Measurements from ENCODE around the gene PSMB3. TPM values are rescaled to one million over a fixed set of nuclear protein-coding genes. Genes with fewer than 3 reads are reported as not detected.

PSMB3 gene
- total RNA-seq, 6 experiments from 2014 or later = 85.2 to 183 (median 120) TPM

DNA sequence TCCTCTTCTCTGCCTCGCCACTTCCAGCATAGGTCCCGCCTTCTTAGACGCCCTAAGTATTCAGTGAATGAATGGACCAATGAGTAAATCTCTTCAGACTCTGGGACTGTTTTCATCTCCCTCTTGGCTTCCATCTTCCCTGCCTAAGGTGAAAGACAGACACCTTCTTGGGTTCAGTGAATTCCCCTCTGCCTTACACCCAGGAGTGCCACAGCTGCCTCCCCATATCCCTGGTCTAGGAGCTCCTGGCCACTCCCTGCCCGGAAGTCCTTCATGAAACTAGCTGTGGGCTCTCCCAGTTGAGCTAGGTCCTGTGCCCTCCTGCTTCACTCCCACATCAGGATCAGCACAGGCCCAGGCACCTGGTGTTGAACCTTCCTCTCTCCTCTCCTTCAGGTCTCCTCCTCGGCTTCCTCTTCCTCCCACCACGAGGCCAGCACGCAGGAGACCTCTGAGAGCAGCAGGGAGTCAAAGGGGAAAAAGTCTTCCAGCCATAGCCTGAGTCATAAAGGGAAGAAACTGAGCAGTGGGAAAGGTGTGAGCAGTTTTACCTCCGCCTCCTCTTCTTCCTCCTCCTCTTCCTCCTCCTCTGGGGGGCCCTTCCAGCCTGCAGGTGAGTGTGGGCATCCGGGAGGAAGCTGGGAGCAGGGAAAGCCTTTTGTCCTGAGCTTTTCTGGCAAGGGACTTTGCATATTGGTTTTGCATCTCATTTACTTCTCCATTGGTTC is 37.2 kb upstream of the PSMB3 start:
- Histone ChIP-seq H3K9me3 (no peaks in the 10 kb centered on the region), H3K4me1 (no peaks in the 10 kb centered on the region), H3K4me3 (no peak overlapping the region), H3K36me3 (peaks cover 0 to 9% (median 2%) of the 10 kb centered on the region in 4 donors), H3K27ac (no peak overlapping the region), H3K27me3 (no peaks in the 10 kb centered on the region)
- no peak for TF ChIP-seq POLR2A (IDR thresholded peaks at IDR 0.05)
- TF ChIP-seq, protein P1, sequence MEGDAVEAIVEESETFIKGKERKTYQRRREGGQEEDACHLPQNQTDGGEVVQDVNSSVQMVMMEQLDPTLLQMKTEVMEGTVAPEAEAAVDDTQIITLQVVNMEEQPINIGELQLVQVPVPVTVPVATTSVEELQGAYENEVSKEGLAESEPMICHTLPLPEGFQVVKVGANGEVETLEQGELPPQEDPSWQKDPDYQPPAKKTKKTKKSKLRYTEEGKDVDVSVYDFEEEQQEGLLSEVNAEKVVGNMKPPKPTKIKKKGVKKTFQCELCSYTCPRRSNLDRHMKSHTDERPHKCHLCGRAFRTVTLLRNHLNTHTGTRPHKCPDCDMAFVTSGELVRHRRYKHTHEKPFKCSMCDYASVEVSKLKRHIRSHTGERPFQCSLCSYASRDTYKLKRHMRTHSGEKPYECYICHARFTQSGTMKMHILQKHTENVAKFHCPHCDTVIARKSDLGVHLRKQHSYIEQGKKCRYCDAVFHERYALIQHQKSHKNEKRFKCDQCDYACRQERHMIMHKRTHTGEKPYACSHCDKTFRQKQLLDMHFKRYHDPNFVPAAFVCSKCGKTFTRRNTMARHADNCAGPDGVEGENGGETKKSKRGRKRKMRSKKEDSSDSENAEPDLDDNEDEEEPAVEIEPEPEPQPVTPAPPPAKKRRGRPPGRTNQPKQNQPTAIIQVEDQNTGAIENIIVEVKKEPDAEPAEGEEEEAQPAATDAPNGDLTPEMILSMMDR (IDR thresholded peaks at IDR 0.05) = no peak
- whole genome bisulfite sequencing (ENCODE audit: insufficient coverage, low coverage, low lambda C conversion rate, missing lambda C conversion rate) = 64% methylated on average over 5 of the region's 9 CpGs
- no peak for DNase-seq
- intact Hi-C loops (cut with DNase I) = no loop called here
- no peak for ATAC-seq

DNA sequence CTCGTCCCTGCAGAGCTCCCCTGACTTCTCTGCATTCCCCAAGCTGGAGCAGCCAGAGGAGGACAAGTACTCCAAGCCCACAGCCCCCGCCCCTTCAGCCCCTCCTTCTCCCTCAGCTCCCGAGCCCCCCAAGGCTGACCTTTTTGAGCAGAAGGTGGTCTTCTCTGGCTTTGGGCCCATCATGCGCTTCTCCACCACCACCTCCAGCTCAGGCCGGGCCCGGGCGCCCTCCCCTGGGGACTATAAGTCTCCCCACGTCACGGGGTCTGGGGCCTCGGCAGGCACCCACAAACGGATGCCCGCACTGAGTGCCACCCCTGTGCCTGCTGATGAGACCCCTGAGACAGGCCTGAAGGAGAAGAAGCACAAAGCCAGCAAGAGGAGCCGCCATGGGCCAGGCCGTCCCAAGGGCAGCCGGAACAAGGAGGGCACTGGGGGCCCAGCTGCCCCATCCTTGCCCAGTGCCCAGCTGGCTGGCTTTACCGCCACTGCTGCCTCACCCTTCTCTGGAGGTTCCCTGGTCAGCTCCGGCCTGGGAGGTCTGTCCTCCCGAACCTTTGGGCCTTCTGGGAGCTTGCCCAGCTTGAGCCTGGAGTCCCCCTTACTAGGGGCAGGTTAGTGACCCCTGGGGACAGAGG is 36.1 kb upstream of the PSMB3 start:
- intact Hi-C loops (cut with DNase I) = no loop called here
- ATAC-seq (peak in 1 of 4 donors; percentile 16), DNase-seq (no peak)
- TF ChIP-seq, protein P1 (IDR thresholded peaks at IDR 0.05) = no peak
- no peak for TF ChIP-seq POLR2A (IDR thresholded peaks at IDR 0.05)
- H3K4me1 ChIP-seq = no peaks in the 10 kb centered on the region
- no peak overlapping the region for H3K27ac ChIP-seq
- peaks cover 0 to 14% (median 2%) of the 10 kb centered on the region in 4 donors for H3K36me3 ChIP-seq
- no peaks in the 10 kb centered on the region for H3K9me3 ChIP-seq
- H3K27me3 ChIP-seq = no peaks in the 10 kb centered on the region
- H3K4me3 ChIP-seq = no peak overlapping the region
- no CpG with 5 or more reads among the region's 18 CpGs for WGBS (ENCODE audit: insufficient coverage, low coverage, low lambda C conversion rate, missing lambda C conversion rate)

DNA sequence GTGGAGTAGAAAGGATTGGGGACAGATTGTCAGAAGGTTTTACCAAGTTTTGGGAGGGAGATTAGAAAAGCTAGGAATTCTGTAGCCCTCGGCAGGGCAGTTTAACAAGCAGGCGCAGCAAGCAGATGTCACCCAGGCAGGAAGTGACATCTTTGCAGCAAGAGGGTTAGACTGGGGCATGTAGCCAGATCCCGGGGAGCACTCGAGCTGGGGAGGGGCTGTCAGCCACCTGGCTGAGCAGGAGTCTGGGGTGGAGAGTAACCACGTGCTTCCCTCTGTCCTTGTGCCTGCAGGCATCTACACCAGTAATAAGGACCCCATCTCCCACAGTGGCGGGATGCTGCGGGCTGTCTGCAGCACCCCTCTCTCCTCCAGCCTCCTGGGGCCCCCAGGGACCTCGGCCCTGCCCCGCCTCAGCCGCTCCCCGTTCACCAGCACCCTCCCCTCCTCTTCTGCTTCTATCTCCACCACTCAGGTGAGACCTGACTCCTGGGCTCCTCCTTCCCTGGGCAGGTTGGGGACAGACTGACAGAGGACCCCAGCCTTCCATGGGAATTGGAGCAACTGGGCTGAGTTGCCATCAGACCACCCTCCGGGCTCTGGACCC is 35.3 kb upstream of the PSMB3 start:
- TF ChIP-seq POLR2A (IDR thresholded peaks at IDR 0.05) = no peak
- TF ChIP-seq, protein P1 (IDR thresholded peaks at IDR 0.05) = no peak
- no peak overlapping the region for H3K4me3 ChIP-seq
- H3K9me3 ChIP-seq = no peaks in the 10 kb centered on the region
- no peaks in the 10 kb centered on the region for H3K27me3 ChIP-seq
- ATAC-seq (no peak), DNase-seq (no peak)
- no CpG with 5 or more reads among the region's 12 CpGs for WGBS (ENCODE audit: insufficient coverage, low coverage, low lambda C conversion rate, missing lambda C conversion rate)
- peaks cover 0 to 15% (median 2%) of the 10 kb centered on the region in 4 donors for H3K36me3 ChIP-seq
- H3K27ac ChIP-seq = no peak overlapping the region
- intact Hi-C loops (cut with DNase I) = no loop called here
- H3K4me1 ChIP-seq = no peaks in the 10 kb centered on the region

DNA sequence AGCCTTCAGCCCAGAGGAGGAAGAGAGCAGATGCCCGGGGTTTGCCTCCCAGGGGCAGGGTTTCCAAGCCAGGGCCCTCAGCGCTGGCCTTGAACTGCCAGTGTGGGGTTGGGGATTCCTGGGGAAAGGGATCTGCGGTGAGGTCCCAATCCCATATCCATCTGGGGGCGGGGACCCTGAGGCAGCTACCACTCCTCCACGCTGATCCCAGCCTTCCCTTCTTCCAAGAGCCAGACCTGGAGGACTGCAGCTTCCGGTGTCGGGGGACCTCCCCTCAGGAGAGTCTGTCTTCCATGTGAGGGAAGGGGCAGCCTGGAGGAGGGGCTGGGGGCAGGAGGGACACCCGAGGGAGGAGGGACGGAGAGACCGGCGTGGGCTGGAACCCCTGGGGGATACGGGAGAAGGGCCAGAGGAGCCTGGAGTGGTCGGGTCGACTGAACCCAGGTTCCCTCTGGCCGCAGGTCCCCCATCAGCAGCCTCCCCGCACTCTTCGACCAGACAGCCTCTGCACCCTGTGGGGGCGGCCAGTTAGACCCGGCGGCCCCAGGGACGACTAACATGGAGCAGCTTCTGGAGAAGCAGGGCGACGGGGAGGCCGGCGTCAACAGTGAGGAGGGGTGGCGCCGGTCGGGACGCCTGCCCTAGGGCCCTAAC is 33.1 kb upstream of the PSMB3 start:
- no peak for ATAC-seq
- 92% methylated on average over 2 of the region's 29 CpGs for WGBS (ENCODE audit: insufficient coverage, low coverage, low lambda C conversion rate, missing lambda C conversion rate)
- Histone ChIP-seq H3K4me1 (no peaks in the 10 kb centered on the region), H3K27me3 (no peaks in the 10 kb centered on the region), H3K36me3 (peaks cover 0 to 13% (median 2%) of the 10 kb centered on the region in 4 donors), H3K9me3 (no peaks in the 10 kb centered on the region), H3K27ac (no peak overlapping the region), H3K4me3 (no peak overlapping the region)
- DNase-seq = no peak
- TF ChIP-seq, protein P1 (IDR thresholded peaks at IDR 0.05) = no peak
- TF ChIP-seq POLR2A (IDR thresholded peaks at IDR 0.05) = no peak
- intact Hi-C loops (cut with DNase I) = no loop called here

Data from right lobe of liver (tissue), 6 donors.